ENCODE measurements around the gene KCNJ14.

Gene KCNJ14

GRCh38 chr19:48508729-48509411 is 53.5 kb downstream of the KCNJ14 start:
- no peak for DNase-seq (ENCODE audit: low spot score)

DNA sequence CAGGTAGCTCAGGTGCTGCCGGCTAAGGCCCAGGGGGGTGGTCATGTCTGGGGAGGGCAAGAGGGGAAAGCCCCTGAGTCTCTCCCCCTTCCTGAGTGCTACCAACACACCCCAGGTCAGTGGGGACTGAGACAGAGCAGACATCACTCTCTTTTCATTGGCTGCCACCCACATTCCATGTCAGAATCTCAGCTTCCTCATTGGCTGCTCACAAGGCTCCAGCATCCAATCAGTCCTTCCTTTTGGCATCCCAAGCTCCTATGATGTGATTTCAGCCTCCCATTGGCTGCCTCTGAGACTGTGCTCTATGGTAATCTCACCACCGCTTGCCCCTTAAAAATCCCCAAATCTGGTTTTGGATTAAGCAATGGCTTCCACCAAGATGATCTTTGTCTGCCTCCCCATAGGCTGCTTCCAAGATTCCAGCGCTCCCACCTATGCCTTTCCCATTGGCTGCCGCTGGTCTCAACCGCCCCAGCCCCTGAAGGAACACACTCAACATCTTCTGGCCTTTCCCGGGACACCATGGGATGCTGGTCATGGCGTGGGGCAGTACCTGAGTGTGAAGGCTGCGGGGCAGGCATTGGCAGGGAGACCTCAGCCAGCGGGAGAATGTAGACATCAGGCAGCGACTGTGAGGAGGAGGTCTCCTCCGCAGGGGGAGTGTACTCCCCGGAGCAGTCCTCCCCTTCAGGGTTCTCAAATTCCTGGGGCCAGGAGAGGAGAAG is 54.3 kb downstream of the KCNJ14 start:
- peak; percentile 68 for DNase-seq (ENCODE audit: low spot score)

DNA sequence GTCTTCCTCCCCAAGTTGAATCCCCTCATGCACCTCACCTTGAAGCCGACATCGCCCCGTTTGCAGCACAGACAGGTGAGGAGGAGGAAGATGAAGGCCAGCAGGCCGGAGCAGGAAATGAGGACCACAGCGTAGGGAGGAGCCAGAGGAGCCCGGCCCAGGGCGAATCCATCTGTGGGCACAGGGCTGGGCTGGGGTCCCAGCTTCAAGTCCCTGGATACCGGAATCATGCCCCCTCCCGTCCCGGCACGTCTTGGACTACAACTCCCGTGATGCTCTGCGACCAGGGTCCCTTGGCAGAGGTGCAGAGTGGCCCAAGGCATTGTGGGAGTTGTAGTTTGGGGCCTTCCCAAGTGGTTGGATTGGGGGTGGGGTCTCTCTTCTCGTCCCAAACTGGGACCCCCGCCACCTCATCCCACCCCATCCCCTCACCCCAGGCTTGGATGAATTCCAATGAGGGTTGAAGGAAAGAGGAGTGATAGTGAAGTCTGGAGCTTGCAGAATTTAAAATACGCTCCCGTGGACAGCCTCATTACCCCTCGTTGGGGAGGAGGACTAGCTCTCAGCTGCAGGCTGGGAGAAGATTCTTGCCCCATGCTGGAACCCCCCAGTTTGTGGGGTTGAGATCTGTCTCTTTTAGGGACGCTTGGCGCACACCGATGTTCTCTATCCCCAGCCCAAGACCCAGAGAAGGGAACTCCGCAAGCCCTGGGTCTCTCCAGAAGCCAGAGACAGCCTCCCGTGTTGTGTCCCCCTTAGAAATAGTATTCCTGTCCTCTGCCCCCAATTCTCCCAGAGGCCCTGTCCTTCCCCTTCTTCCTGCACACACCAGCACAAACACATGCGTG is 55.3 kb downstream of the KCNJ14 start:
- peak; percentile 86 for DNase-seq (ENCODE audit: low spot score)

GRCh38 chr19:48511321-48511731 is 56.0 kb downstream of the KCNJ14 start:
- DNase-seq (ENCODE audit: low spot score): no peak

DNA sequence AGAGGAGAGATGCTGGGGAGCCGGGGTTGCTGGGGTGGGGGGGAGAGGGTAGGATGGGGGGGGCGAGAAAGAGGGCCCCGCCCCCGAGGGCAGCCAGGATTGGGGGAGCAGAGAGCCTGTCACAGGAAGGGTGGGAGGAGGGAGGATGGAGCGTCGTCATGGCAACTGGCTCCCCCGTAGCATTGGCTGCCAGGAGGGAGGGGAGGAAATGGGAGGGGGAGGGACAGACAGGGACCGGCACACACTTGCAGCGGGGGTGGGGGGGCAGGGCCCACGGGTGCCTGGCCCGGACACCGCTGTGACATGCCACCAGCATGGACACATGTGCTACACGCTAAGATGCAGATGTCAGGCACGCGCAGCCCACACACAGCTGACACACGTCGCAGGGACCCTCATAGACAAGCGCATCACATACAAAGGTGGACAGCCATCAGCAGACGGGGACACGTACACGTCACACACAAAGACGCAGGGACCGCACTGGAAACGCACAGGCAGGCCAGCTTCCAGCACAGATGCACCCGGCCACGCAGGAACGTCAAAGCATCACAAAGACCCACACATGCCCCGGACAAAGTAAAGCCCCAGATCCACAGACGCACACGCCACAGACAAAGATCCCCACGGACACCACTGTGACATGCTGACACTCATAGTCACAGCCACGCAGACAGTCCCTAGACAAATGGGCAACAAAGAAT is 56.6 kb downstream of the KCNJ14 start, which contains the start of gene LMTK3:
Gene LMTK3 (minus strand): TSS at position 36 of the 704 bp plus-strand sequence. CDS start 259 bp downstream, outside the sequence.
- peak; percentile 96 for DNase-seq (ENCODE audit: low spot score)

DNA sequence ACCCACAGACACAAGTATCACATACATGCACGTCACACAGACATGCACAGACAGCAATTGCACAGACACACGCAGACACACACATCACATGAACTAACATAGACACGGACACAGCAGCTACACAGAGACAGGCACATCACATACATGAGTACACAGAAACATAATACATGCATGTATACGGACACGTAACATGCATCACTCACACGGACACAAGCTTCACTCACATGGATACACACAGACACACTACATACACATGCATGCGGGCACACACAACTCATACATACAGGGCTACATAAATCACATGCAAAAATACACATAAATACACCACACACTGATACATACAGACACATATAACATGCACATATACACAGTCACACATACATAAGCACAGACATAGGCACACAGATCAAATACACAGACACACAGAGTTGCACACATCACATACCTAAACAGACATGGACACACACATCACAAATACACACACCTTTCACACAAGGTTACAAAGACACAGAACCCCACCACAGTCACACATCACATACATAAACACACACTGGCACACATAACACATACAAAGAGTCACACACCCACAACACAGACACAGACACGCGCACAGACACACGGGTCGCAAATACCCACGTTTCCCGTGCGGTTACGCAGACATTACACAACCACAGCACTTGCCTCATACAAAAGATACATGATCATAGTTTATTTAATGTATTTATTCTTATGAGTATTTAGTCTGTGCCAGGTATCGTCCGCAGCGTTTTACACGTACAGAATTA is 57.3 kb downstream of the KCNJ14 start:
- no peak for DNase-seq (ENCODE audit: low spot score)

DNA sequence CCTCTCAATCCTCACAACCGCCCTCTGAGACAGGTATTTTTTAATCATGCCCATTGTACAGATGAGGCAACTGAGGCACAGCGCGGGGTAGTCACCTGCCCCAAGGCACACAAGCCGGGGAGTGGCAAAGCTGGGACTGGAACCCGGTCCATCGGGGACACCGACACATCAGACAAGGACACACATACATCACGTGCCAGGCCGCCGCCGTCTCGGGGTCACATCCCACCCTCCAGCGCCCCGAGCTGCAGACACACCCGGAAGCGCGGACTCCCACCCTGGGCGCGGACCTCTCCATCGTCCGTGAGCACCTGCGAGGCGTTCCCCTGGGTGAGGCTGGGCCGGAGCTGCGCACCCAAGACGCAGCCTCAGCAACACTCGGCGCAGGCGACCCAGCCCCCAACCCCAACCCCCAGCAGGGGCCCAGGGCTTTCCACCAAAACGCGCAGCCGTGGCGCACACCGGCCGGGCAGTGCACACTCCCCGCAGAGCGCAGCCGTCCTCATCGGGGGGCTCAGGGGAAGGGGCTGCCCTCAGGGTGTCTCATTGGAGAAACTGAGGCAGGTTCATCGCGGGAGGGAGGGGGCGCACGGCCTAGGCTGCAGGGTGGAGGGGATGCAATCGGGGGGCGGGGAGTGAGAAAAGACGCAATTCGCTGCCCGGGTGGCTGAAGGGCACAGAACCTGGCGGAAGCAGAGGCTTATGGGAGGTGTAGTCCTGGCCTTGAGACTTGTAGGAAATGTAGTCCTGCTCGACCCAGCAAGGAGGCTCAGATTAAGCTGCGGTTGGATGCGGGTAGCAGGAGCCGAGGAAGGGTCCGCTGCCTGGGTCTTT is 58.1 kb downstream of the KCNJ14 start:
- peak; percentile 90 for DNase-seq (ENCODE audit: low spot score)

- no peak for DNase-seq (ENCODE audit: low spot score)
Measured at GRCh38 chr19:48514123-48514458, 58.7 kb downstream of the KCNJ14 start.

GRCh38 chr19:48516536-48516935 is 61.2 kb downstream of the KCNJ14 start:
- DNase-seq (ENCODE audit: low spot score): no peak
